ES-I3 (cell line): Measurements from ENCODE around the gene MAPKBP1.

Experiments used
- H3K36me3 ChIP-seq: 2 replicates; pipeline ENCODE4 v1.6.1; 2013; ENCODE audit warnings: mild to moderate bottlenecking, low read length, control low read depth, moderate library complexity; ENCODE audit not compliant: insufficient read depth
- H3K4me1 ChIP-seq: 2 replicates; pipeline ENCODE4 v1.6.1; 2013; ENCODE audit warnings: mild to moderate bottlenecking, control low read depth, low read length; ENCODE audit not compliant: insufficient read depth
- H3K9ac ChIP-seq: 2 replicates; pipeline ENCODE4 v1.6.1; 2013; ENCODE audit warnings: low read depth, mild to moderate bottlenecking, low read length, moderate library complexity
- H3K9me3 ChIP-seq: 2 replicates; pipeline ENCODE4 v1.6.1; 2013; ENCODE audit warnings: mild to moderate bottlenecking, low read length, moderate library complexity; ENCODE audit not compliant: control insufficient read depth, insufficient read depth

MAPKBP1 gene

GRCh38 chr15:41876689-41877088 is 102.4 kb downstream of the MAPKBP1 start:
- Histone ChIP-seq H3K9ac (no peak overlapping the region), H3K4me1 (no peaks in the 10 kb centered on the region), H3K9me3 (no peaks in the 10 kb centered on the region), H3K36me3 (no peaks in the 10 kb centered on the region)
